Astrocyte of the spinal cord (primary cell): ENCODE measurements around the gene ORAI2.
A peak's percentile ranks its signal among the peaks of the same experiment; 100 is the strongest.

Experiments used
- DNase-seq: peaks from one replicate; pipeline ENCODE4 v3.0.0; 2011; ENCODE audit warnings: low read depth, low spot score
- H3K4me3 ChIP-seq: 2 replicates; pipeline ENCODE4 v1.5.1; 2011; ENCODE audit warnings: low read depth, mild to moderate bottlenecking, low read length, moderate library complexity
- CTCF ChIP-seq: IDR thresholded peaks from 2 replicates; pipeline ENCODE4 v1.5.1; 2012; ENCODE audit warnings: low read depth, mild to moderate bottlenecking, low read length, inconsistent platforms
- in situ Hi-C: cut with HindIII; loops from 2 replicates; pipeline ENCODE4 v1.10.0; 2017; ENCODE audit warnings: low sequenced_read_pairs

ORAI2 gene

DNA sequence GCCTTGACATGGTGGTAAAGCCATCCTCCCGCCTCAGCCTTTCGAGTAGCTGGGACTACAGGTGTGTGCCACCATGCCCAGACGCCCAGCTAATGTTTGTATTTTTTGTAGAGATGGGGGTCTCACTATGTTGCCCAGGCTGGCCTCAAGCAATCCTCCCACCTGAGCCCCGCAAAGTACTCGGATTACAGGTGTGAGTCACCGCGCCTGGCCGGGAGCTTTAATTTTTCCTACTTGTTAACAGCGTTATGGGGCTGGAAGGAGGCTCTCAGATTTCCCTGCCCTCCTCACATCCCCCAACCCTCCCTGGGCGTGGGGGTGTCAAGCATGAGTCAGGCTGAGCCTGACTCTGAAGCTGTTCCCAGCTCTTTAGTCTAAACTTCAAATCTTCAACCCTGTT, 23.0 kb downstream of the ORAI2 start:
- in situ Hi-C loops = no loop called here
- no peak for TF ChIP-seq CTCF

GRCh38 chr7:102457352-102457924, 24.1 kb downstream of the ORAI2 start:
- in situ Hi-C loops = no loop called here
- DNase-seq = no peak
- no peak for TF ChIP-seq CTCF
- no peak overlapping the region for H3K4me3 ChIP-seq

More for the DNA sequence above, 23.0 kb downstream of the ORAI2 start:
- H3K4me3 ChIP-seq = no peak overlapping the region
- DNase-seq = peak; percentile 57

DNA sequence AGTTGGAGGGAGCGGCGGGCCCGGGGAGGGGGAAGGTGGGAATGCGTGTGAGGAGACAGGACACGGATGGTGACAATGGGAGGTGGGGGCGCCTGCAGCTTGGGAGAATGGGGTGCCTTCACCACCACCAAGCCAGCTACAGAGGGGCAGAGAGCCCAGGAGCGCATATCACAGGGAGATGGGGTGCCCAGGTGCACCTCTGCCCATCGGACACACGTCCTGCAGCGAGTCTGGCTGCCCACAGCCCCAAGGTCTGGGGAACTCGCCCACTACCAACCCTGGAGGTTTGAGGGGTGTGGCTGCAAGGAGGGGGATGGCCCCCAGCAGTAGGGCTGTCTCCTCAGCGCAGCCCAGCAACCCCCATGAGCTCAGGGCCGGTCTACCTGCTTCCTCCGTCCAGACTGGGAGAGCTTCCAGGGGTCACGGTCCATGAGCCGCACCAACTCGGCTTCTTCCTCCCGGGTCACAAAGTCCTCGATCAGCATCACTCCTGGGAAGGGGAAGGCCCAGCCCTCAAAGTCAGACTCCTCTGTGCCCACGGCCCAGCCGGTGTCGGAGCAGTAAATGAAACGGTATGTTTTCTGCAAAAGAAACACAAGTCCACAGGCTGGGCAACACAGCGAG, 26.0 kb downstream of the ORAI2 start:
- DNase-seq = no peak
- H3K4me3 ChIP-seq = no peak overlapping the region
- no peak for TF ChIP-seq CTCF
- in situ Hi-C loops = no loop called here

DNA sequence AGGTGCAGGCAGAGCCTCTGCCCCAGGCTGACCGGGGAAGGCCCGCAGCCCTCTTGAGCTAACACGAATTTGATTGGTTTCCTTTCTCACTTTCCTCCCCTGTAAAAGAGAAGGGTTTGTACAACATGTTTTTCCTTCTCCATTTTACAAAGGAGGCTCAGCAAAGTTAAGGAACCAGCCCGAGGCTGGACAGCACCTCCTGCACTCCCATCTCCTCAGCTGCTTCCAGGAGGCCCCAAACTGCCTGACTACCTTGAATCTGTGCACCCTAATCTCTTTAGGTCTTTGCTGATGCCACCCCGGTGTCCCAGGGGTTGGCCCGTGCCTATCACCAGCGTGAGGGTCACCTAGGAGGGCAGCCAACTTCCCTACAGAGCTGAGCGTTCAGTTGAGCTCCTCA, 27.1 kb downstream of the ORAI2 start:
- in situ Hi-C loops = no loop called here
- no peak for TF ChIP-seq CTCF
- H3K4me3 ChIP-seq = no peak overlapping the region
- DNase-seq = no peak

GRCh38 chr7:102463841-102464576, 30.6 kb downstream of the ORAI2 start:
- TF ChIP-seq CTCF = no peak
- no peak for DNase-seq
- in situ Hi-C loops = no loop called here
- peak overlapping the region; percentile 99 for H3K4me3 ChIP-seq

- peak; percentile 9 for TF ChIP-seq CTCF
- in situ Hi-C loops = no loop called here
These were observed 31.4 kb downstream of the ORAI2 start, which contains the start of the genes ALKBH4 and LRWD1 for GRCh38 chr7:102464577-102465280. ALKBH4 (minus strand) TSS chr7:102464863; CDS start chr7:102464836, 27 bp downstream. LRWD1 (plus strand) TSS chr7:102464984; CDS start chr7:102465081, 97 bp downstream.

More at GRCh38 chr7:102464577-102465280, 31.4 kb downstream of the ORAI2 start, which contains the start of the genes ALKBH4 and LRWD1:
- peak; percentile 90 for DNase-seq
- H3K4me3 ChIP-seq = peak within 1 kb of the TSS; percentile 99
